Measurements from ENCODE around the gene KDM4B.

DNA sequence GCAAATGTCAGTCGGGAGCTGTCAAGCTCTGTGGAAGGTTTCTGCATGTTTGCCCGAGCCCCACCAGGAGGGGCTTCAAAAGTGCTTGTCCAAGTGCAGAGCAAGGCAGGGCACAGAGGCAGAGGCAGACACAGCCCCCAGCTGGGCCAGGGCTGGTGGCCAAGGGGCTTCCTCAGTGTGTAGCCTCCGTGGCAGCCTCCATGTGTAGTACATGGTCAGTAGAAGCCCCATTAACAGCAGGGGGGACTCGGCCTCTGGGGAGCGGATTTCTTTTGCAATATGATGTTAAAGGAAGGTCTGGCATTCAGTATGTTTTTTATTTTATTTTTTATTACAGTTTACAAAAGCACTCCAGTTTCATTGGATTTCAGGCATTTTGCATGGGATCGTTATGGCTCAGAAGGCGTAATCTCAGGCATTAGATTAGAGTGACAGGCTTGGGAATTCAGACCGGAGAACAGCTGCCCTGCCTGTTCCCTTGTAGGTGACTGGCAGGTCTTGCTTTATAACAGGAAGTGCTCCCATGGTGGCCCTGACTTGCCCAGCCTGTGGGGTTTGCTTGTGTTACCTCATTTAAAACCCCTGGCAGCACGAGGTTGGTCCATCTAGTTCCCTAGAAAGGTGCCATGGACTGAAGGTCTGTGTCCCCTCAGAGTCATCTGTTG lies 129.2 kb downstream of the KDM4B start:
- TF ChIP-seq CTCF (IDR thresholded peaks at IDR 0.05) (no peak), EZH2 (IDR thresholded peaks at IDR 0.05; ENCODE audit: borderline replicate concordance, insufficient read depth, low read depth, low read length, poor library complexity, severe bottlenecking) (no peak)

Data from B cell (primary cell).